Stimulated activated CD4-positive, alpha-beta T cell treated with anti-CD3 and anti-CD28 coated beads, Interleukin-4, amount 100 ng/mL, for 48 hours (primary cell): ENCODE results near the gene ANAPC5.
"Not testable (repeated sequence)": the region's sequence is repeated elsewhere in the genome, so short reads cannot be mapped to it uniquely, and the experiment has no call there.

Experiments used
- DNase-seq, 2 donors: peaks; one replicate each; pipeline ENCODE4 v3.0.0-alpha.2; 2020; ENCODE audit warnings: low read depth in 2 of 2

ANAPC5 gene, protein sequence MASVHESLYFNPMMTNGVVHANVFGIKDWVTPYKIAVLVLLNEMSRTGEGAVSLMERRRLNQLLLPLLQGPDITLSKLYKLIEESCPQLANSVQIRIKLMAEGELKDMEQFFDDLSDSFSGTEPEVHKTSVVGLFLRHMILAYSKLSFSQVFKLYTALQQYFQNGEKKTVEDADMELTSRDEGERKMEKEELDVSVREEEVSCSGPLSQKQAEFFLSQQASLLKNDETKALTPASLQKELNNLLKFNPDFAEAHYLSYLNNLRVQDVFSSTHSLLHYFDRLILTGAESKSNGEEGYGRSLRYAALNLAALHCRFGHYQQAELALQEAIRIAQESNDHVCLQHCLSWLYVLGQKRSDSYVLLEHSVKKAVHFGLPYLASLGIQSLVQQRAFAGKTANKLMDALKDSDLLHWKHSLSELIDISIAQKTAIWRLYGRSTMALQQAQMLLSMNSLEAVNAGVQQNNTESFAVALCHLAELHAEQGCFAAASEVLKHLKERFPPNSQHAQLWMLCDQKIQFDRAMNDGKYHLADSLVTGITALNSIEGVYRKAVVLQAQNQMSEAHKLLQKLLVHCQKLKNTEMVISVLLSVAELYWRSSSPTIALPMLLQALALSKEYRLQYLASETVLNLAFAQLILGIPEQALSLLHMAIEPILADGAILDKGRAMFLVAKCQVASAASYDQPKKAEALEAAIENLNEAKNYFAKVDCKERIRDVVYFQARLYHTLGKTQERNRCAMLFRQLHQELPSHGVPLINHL

GRCh38 chr12:121351820-121352681 lies at the start of gene ANAPC5:
Gene ANAPC5 (minus strand): TSS chr12:121352411. CDS start chr12:121352340, 71 bp downstream.
- DNase-seq: peak; percentile 72 to 90

- peak; percentile 39 to 58 for DNase-seq
Observed at GRCh38 chr12:121400332-121401139, 48.3 kb upstream of the ANAPC5 start.

- DNase-seq: peak; percentile 97 to 98
Observed at GRCh38 chr12:121399391-121400331, 47.5 kb upstream of the ANAPC5 start, which contains the start of gene RNF34. Gene RNF34 (plus strand): TSS chr12:121400118. CDS start chr12:121400213, 95 bp downstream.

- no peak for DNase-seq
Observed at GRCh38 chr12:121398355-121398754, 46.1 kb upstream of the ANAPC5 start.

DNA sequence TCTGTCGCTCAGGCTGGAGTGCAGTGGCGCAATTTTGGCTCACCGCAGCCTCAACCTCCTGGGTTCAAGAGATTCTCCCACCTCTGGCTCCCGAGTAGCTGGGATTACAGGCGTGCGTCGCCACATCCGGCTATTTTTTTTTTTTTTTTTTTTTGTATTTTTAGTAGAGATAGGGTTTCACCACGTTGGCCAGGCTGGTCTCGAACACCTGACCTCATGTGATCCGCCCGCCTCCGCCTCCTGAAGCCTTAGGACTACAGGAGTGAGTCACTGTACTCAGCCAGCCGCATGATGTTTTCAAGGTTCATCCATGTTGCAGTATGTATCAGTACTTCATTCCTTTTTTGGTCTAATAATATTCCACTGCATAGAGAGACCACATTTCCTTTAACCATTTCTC lies 45.3 kb upstream of the ANAPC5 start:
- DNase-seq: no peak

DNA sequence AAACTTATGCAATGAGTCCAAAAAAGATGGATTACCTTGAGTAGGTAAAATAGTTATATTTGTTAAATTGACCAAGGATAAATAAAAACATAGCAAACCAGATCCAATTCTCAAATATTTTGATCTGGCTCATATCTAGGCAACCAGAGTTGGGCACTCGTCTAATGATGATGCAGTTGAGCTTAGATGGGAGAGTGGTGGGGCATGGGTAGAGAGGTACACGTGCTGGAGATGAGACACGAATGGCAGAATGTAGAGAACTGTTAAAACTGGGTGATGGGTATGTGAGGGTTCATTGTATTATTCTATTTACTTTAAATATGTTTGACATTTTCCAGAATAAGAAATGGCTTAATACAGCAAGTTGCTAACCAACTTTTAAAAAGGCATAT lies 40.1 kb upstream of the ANAPC5 start:
- DNase-seq: no peak

- DNase-seq: peak in 1 of 2 donors; percentile 24
Observed at GRCh38 chr12:121391619-121392324, 39.6 kb upstream of the ANAPC5 start.

- DNase-seq: no peak
Observed at GRCh38 chr12:121390856-121391255, 38.6 kb upstream of the ANAPC5 start.

DNA sequence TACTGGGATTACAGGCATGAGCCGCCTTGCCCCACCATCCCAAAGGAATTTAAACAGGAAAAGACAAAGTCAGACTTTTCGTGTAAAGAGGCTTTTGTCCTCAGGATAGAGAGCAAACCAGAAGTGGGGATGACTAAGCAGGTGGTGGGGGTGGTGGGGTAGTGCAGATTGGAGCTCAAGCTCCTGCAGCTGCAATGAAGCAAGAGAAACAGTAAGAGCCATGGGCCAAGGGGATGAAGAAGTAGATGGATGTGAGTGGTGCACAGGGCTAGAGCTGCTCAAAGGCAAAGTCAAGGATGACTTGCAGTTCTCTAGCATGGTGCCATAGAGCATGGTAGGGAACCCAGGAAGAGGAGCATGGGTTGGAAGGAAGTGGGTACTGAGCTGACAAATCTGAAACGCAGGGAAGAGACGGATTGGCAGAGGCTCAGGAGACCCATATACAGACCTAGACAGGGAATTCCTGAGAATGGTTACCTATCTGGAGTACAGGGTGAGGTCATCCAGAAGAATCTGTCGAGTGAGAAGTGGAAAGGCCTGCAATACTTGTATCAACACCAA lies 36.3 kb upstream of the ANAPC5 start:
- DNase-seq: no peak

- DNase-seq: not testable (repeated sequence)
Observed at GRCh38 chr12:121384891-121385290, 32.7 kb upstream of the ANAPC5 start.

GRCh38 chr12:121383601-121384021 lies 31.4 kb upstream of the ANAPC5 start:
- DNase-seq: no peak

GRCh38 chr12:121379945-121380344 lies 27.7 kb upstream of the ANAPC5 start:
- DNase-seq: no peak

- DNase-seq: no peak
Observed at GRCh38 chr12:121378736-121379135, 26.5 kb upstream of the ANAPC5 start.

DNA sequence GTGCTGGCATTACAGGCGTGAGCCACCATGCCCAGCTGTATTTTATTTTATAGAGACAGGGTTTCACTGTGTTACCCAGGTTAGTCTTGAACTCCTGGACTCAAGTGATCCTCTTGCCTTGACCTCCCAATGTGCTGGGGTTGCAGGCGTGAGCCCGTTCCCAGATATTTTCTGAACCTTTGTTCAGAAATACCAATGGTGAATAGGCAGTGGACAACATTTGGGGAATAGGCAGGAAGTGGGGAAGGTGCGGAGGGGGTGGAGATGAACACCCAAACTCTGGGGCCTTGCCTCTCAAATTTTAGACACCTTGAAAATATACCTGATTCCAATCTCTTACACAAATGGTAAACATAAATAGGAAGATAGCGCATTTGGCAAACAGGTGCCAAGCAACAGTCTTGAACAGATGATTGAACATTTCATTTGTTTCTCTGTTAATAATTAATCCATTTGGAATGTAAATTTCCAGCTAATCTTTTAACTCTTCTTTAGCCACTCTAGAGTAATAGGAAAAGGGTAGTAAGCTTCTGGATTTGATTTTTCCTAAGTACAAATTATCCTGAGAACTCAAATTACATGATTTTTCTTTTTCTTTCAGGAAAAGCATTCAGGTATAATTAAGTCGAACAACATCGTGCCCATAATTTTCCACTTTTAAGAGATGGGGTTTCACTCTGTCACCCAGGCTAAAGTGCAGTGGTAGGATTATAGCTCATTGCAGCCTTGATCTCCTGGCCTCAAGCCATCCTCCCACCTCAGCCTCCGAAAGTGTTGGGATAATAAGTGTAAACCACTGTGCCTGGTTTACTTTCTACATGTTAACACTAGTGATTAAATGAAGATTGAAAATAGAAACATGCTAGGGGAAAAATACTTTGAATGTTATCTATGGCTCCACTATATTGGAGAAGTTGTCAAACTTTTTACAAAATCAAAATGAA lies 24.8 kb upstream of the ANAPC5 start:
- no peak for DNase-seq

DNA sequence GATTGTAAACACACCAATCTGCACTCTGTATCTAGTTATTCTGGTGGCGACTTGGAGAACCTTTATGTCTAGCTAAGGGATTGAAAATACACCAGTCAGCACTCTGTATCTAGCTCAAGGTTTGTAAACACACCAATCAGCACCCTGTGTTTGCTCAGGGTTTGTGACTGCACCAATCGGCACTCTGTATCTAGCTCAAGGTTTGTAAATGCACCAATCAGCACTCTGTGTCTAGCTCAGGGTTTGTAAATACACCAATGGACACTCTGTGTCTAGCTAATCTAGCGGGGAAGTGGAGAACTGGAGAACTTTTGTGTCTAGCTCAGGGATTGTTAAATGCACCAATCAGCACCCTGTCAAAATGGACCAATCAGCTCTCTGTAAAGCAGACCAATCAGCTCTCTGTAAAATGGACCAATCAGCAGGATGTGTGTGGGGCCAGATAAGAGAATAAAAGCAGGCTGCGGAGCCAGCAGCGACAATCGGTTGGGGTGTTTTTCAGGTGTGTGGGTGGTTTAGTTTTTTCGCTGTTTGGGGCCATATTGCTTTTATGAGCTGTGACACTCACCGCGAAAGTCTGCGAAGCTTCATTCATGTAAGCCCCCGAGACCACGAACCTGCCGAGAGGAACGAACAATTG lies 22.9 kb upstream of the ANAPC5 start:
- DNase-seq: not testable (repeated sequence)

- not testable (repeated sequence) for DNase-seq
Observed at GRCh38 chr12:121374336-121374735, 22.1 kb upstream of the ANAPC5 start.

- DNase-seq: no peak
Observed at GRCh38 chr12:121373755-121374154, 21.5 kb upstream of the ANAPC5 start.
